K562 (cell line): Measurements from ENCODE around the gene E2F3. TPM values are rescaled to one million over a fixed set of nuclear protein-coding genes. Genes with fewer than 3 reads are reported as not detected.
A peak's percentile ranks its signal among the peaks of the same experiment; 100 is the strongest.

Source experiments
- CTBP1 ChIP-seq: fragments of 450-650 bp; IDR thresholded peaks from 2 replicates; pipeline ENCODE4 v1.6.1; 2016; ENCODE audit warnings: borderline replicate concordance
- E2F1 ChIP-seq: sonication (generic); formaldehyde crosslinking; IDR thresholded peaks from 2 replicates; pipeline ENCODE4 v1.8.1; 2023; ENCODE audit warnings: mild to moderate bottlenecking, missing genetic modification reagents, moderate library complexity
- E2F8 ChIP-seq: fragments of 450-650 bp; IDR thresholded peaks from 2 replicates; pipeline ENCODE4 v1.7.1; 2018; ENCODE audit warnings: mild to moderate bottlenecking, low read depth; ENCODE audit not compliant: partially characterized antibody
- ETS2 ChIP-seq: IDR thresholded peaks from 2 replicates; pipeline ENCODE4 v1.6.1; 2016; ENCODE audit warnings: borderline replicate concordance, missing genetic modification characterization, mild to moderate bottlenecking, moderate library complexity, missing compliant biosample characterization; ENCODE audit not compliant: poor library complexity, severe bottlenecking
- FOXM1 ChIP-seq, 2 experiments: fragments of 450-650 bp in 1 of 2; sonication (generic) in 1 of 2; formaldehyde crosslinking in 1 of 2; IDR thresholded peaks; 2 replicates each; pipeline versions ENCODE4 v1.6.1 to v1.9.0; 2017 to 2022; ENCODE audit warnings: low read depth in 2 of 2, mild to moderate bottlenecking in 2 of 2, missing genetic modification reagents in 1 of 2, moderate library complexity in 1 of 2
- HDAC3 ChIP-seq: fragments of 450-650 bp; IDR thresholded peaks from 2 replicates; pipeline ENCODE4 v1.6.1; 2018; ENCODE audit warnings: borderline replicate concordance, mild to moderate bottlenecking, moderate library complexity; ENCODE audit not compliant: partially characterized antibody
- HMG20B ChIP-seq: fragments of 250-450 bp; sonication (Bioruptor Pico); IDR thresholded peaks from 2 replicates; pipeline ENCODE4 v1.5.0; 2021; ENCODE audit warnings: mild to moderate bottlenecking
- KLF6 ChIP-seq: fragments of 250-450 bp; sonication (Bioruptor Pico); IDR thresholded peaks from 2 replicates; pipeline ENCODE4 v1.4.0; 2020; ENCODE audit warnings: mild to moderate bottlenecking, moderate library complexity, borderline replicate concordance
- LCOR ChIP-seq: sonication (generic); formaldehyde crosslinking; IDR thresholded peaks from 2 replicates; pipeline ENCODE4 v1.8.0; 2022; ENCODE audit warnings: mild to moderate bottlenecking, missing genetic modification reagents
- MAFK ChIP-seq: IDR thresholded peaks from 2 replicates; pipeline ENCODE4 v1.6.1; 2011; ENCODE audit warnings: low read length, improper control_type of control experiment
- MAX ChIP-seq: sonication (generic); formaldehyde crosslinking; IDR thresholded peaks from 2 replicates; pipeline ENCODE4 v1.9.0; 2022; ENCODE audit warnings: mild to moderate bottlenecking, missing genetic modification reagents
- NCOA6 ChIP-seq: fragments of 450-650 bp; IDR thresholded peaks from 2 replicates; pipeline ENCODE4 v1.6.1; 2017; ENCODE audit warnings: mild to moderate bottlenecking
- POLR2A ChIP-seq: fragments of 450-650 bp; conservative IDR thresholded peaks from 2 replicates; pipeline ENCODE4 v1.6.1; 2016
- RBBP5 ChIP-seq: fragments of 200-600 bp; sonication (generic); IDR thresholded peaks from 2 replicates; pipeline ENCODE4 v1.6.1; 2012; ENCODE audit warnings: borderline replicate concordance, mild to moderate bottlenecking, low read length, control low read depth, inconsistent platforms; ENCODE audit not compliant: insufficient read depth, poor library complexity, severe bottlenecking
- TEAD1 ChIP-seq, 2 experiments: fragments of 450-650 bp in 1 of 2; sonication (generic) in 1 of 2; formaldehyde crosslinking; IDR thresholded peaks; 2 replicates each; pipeline versions ENCODE4 v1.4.0 to v1.8.0; 2020 to 2022; ENCODE audit warnings: mild to moderate bottlenecking in 2 of 2, missing genetic modification reagents in 1 of 2
- THAP7 ChIP-seq: fragments of 250-450 bp; sonication (Bioruptor Pico); IDR thresholded peaks from 2 replicates; pipeline ENCODE4 v1.5.0; 2021
- ZNF274 ChIP-seq: IDR thresholded peaks from 2 replicates; pipeline ENCODE4 v1.6.1; 2011; ENCODE audit warnings: low read depth, mild to moderate bottlenecking, low read length, moderate library complexity, borderline replicate concordance
- ZNF449 ChIP-seq: fragments of 250-450 bp; sonication (Bioruptor Pico); IDR thresholded peaks from 2 replicates; pipeline ENCODE4 v1.8.0; 2022; ENCODE audit warnings: moderate library complexity, mild to moderate bottlenecking, inconsistent platforms
- polyA plus RNA-seq, 8 experiments: library from polyadenylated mRNA; depleted of rRNA in 4 of 8; stranded (reverse) in 5 of 8; unstranded in 3 of 8; fragments of >200 nt; fragmentation: Nextera tagmentation in 2 of 8; fragmentation: Illumina TruSeq in 1 of 8; extraction: Ambion mirVana in 2 of 8; extraction: Trizol in 1 of 8; gene quantifications; 2 replicates each; pipeline versions ENCODE4 v1.2.1 to v1.2.3, GENCODE V29; 2011 to 2014; ENCODE audit warnings: inconsistent platforms in 1 of 8, missing spikeins in 1 of 8
- total RNA-seq, 7 experiments: library from RNA; depleted of rRNA in 6 of 7; stranded (reverse); fragments of >200 nt in 6 of 7; fragmentation: Illumina TruSeq in 2 of 7; extraction: Trizol in 2 of 7; gene quantifications; 2 replicates each; pipeline versions ENCODE4 v1.2.1 to v1.2.3, GENCODE V29; 2011 to 2021; ENCODE audit warnings: low replicate concordance in 1 of 7
- TF ChIP-seq, protein P1 (sequence below), 3 experiments: IDR thresholded peaks in 2 of 3; conservative IDR thresholded peaks in 1 of 3; 2 replicates each; pipeline ENCODE4 v1.5.1; 2011 to 2012; ENCODE audit warnings: low read length in 3 of 3, mild to moderate bottlenecking in 3 of 3, control low read depth in 2 of 3, improper control_type of control experiment in 1 of 3, inconsistent platforms in 1 of 3, low read depth in 1 of 3, mixed read lengths in 1 of 3, moderate library complexity in 1 of 3; ENCODE audit not compliant: insufficient read depth in 2 of 3

Gene E2F3
- total and polyA plus RNA-seq, 9 of the 15 experiments (the other 6 are each of a cell fraction or from before 2014, with no cell fraction given) = 11.1 to 44.7 (median 27.2) TPM

DNA sequence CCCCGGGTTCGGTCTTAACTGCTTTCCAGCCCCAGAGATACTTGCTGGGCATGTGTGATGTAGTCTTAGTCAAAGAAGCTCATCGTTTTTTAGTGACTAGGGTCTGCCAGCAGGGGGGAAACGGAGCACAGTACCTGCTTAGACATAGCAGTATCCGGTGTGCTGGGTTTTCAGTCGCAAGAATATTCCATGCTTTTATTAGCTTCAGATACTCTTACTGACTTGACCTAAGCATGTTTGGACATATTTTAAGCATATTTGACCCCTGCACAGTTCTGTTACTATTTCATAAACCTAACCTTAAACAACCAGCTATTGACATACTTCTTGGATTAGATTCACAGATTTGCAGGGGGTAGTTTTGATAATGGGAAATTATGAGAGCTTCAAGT is 3.0 kb downstream of the E2F3 start (continued):
- TF ChIP-seq THAP7 (CRISPR knock-in tag) (no peak), FOXM1 (IDR thresholded peaks at IDR 0.05; ENCODE audit: low read depth) (0 out of 2 replicates have a peak, but pooled peaks have one; percentile 3), FOXM1 (CRISPR knock-in tag; IDR thresholded peaks at IDR 0.05; ENCODE audit: low read depth) (no peak), CTBP1 (0 out of 2 replicates have a peak, but pooled peaks have one; percentile 46), MAFK (no peak), ZNF274 (no peak), RBBP5 (peak; percentile 15), MAX (CRISPR knock-in tag) (no peak), LCOR (0 out of 2 replicates have a peak, but pooled peaks have one; percentile 47), HDAC3 (peak; percentile 45), E2F1 (CRISPR knock-in tag) (0 out of 2 replicates have a peak, but pooled peaks have one; percentile 14), NCOA6 (no peak), POLR2A (peak; percentile 56; the same call in 1 of the 2 replicates), HMG20B (no peak), TEAD1 (CRISPR knock-in tag; IDR thresholded peaks at IDR 0.05) (0 out of 4 replicates have a peak, but pooled peaks of 1 of the 2 experiments have one; percentile 18), ETS2 (tag) (no peak), ZNF449 (CRISPR knock-in tag) (no peak), KLF6 (no peak), E2F8 (no peak)
- TF ChIP-seq, protein P1, sequence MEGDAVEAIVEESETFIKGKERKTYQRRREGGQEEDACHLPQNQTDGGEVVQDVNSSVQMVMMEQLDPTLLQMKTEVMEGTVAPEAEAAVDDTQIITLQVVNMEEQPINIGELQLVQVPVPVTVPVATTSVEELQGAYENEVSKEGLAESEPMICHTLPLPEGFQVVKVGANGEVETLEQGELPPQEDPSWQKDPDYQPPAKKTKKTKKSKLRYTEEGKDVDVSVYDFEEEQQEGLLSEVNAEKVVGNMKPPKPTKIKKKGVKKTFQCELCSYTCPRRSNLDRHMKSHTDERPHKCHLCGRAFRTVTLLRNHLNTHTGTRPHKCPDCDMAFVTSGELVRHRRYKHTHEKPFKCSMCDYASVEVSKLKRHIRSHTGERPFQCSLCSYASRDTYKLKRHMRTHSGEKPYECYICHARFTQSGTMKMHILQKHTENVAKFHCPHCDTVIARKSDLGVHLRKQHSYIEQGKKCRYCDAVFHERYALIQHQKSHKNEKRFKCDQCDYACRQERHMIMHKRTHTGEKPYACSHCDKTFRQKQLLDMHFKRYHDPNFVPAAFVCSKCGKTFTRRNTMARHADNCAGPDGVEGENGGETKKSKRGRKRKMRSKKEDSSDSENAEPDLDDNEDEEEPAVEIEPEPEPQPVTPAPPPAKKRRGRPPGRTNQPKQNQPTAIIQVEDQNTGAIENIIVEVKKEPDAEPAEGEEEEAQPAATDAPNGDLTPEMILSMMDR (IDR thresholded peaks at IDR 0.05 in 2 of 3, conservative IDR thresholded peaks at IDR 0.05 in 1 of 3; ENCODE audit: insufficient read depth in 2 of 3, low read depth in 1 of 3, low read length in 3 of 3) = peak; percentile 67 to 82 (median 79)
